ENCODE data around the gene SLC9A2.

DNA sequence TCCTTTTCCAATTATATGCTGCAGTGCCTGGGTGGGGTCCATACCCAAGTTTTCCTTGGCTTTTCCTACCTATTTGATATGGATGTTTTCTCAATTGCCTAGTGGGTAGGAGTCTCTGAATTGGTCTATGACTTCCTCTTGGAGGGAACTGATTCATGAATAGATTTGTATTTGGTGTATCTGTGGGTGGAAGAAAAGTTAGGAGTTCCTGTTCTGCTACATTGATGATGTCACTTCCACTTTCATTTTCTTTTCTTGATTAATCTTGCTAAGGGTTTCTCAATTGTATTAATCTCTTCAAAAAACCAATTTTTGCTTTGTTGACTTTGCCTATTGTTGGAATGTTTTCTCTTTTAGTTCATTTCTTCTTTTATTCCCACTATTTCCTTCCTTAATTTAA lies 37.4 kb upstream of the SLC9A2 start:
- no peak for TF ChIP-seq POLR2AphosphoS5 (IDR thresholded peaks at IDR 0.05; ENCODE audit: low read depth, low read length)
- no peak for TF ChIP-seq POLR2A (IDR thresholded peaks at IDR 0.05; ENCODE audit: low read depth, low read length)
- TF ChIP-seq TAF1 (IDR thresholded peaks at IDR 0.05; ENCODE audit: borderline replicate concordance, low read depth, low read length), result no peak

Data from GM12892 (cell line).